Measurements from ENCODE around the gene ACER2. TPM values are rescaled to one million over a fixed set of nuclear protein-coding genes. Genes with fewer than 3 reads are reported as not detected.
A peak's percentile ranks its signal among the peaks of the same experiment; 100 is the strongest.

The ACER2 gene
- total and polyA plus RNA-seq, 2 experiments from 2014 or later: 0.87 to 14.6 TPM

GRCh38 chr9:19386502-19387044 lies 22.2 kb upstream of the ACER2 start:
- Histone ChIP-seq H3K79me2 (replicated peaks; ENCODE audit: insufficient read depth) (no peaks in the 10 kb centered on the region), H3K36me3 (ENCODE audit: insufficient read depth) (no peaks in the 10 kb centered on the region), H3K27ac (ENCODE audit: low read depth) (no peak overlapping the region), H3K4me1 (ENCODE audit: insufficient read depth) (no peaks in the 10 kb centered on the region), H3K27me3 (ENCODE audit: insufficient read depth) (no peaks in the 10 kb centered on the region), H3K4me2 (no peak overlapping the region), H2AFZ (no peak overlapping the region), H3K9me2 (ENCODE audit: insufficient read depth) (0 out of 2 replicates have a peak, but pooled peaks cover 3% of the 10 kb centered on the region), H3K4me3 (no peak overlapping the region), H4K20me1 (replicated peaks; ENCODE audit: insufficient read depth) (no peaks in the 10 kb centered on the region), H3F3A (replicated peaks; ENCODE audit: low read depth) (no peaks in the 10 kb centered on the region)
- Mint-ChIP-seq H3K27me3 (ENCODE audit: insufficient read depth, low read depth, poor library complexity) (no peaks in the 10 kb centered on the region), H3K4me3 (no peak overlapping the region), H3K27ac (peak overlapping the region; percentile 9; the same call in 1 of the 2 replicates), H3K36me3 (ENCODE audit: low read depth) (no peaks in the 10 kb centered on the region), H3K9me3 (no peaks in the 10 kb centered on the region), H3K4me1 (no peaks in the 10 kb centered on the region)
- ATAC-seq (no peak), DNase-seq (ENCODE audit: low spot score) (no peak)
- TF ChIP-seq REST (IDR thresholded peaks at IDR 0.05; ENCODE audit: unreplicated experiment): no peak
- TF ChIP-seq ZNF331 (CRISPR knock-in tag; IDR thresholded peaks at IDR 0.05; ENCODE audit: low read depth): no peak
- no peak for TF ChIP-seq CTCF (conservative IDR thresholded peaks at IDR 0.05; ENCODE audit: low read depth in 2 of 2)
- TF ChIP-seq CREB1 (CRISPR knock-in tag; IDR thresholded peaks at IDR 0.05; ENCODE audit: low read depth): no peak
- no peak for TF ChIP-seq POLR2AphosphoS5 (IDR thresholded peaks at IDR 0.05; ENCODE audit: low read depth)
- TF ChIP-seq ZNF462 (CRISPR knock-in tag; IDR thresholded peaks at IDR 0.05): no peak
- TF ChIP-seq JUNB (IDR thresholded peaks at IDR 0.05; ENCODE audit: unreplicated experiment): no peak
- no peak for TF ChIP-seq STAT1 (IDR thresholded peaks at IDR 0.05; ENCODE audit: unreplicated experiment)
- TF ChIP-seq EZH2phosphoT487 (IDR thresholded peaks at IDR 0.05; ENCODE audit: unreplicated experiment): no peak
- no peak for TF ChIP-seq EZH2 (IDR thresholded peaks at IDR 0.05; ENCODE audit: low read depth, unreplicated experiment)
- TF ChIP-seq ETS1 (IDR thresholded peaks at IDR 0.05): no peak
- TF ChIP-seq ZNF114 (CRISPR knock-in tag; IDR thresholded peaks at IDR 0.05): no peak
- no peak for TF ChIP-seq NANOG (IDR thresholded peaks at IDR 0.05; ENCODE audit: borderline replicate concordance)

All from GM23338 (cell line).